HEK293 (cell line): ENCODE data around the gene ITGA7.

Experiments
- BCL11B ChIP-seq: fragments of 450-650 bp; formaldehyde crosslinking; IDR thresholded peaks from 2 replicates; pipeline ENCODE4 v1.5.1; 2016; ENCODE audit warnings: low read depth, missing biosample characterization, missing genetic modification characterization
- HOXC10 ChIP-seq: sonication (generic); formaldehyde crosslinking; IDR thresholded peaks from 2 replicates; pipeline ENCODE4 v1.8.1; 2023; ENCODE audit warnings: mild to moderate bottlenecking, missing genetic modification reagents
- PRDM1 ChIP-seq: fragments of 450-650 bp; formaldehyde crosslinking; IDR thresholded peaks from 2 replicates; pipeline ENCODE4; 2016; ENCODE audit warnings: missing biosample characterization, missing genetic modification characterization
- PRDM10 ChIP-seq: fragments of 450-650 bp; formaldehyde crosslinking; IDR thresholded peaks from 2 replicates; pipeline ENCODE4 v1.5.1; 2016; ENCODE audit warnings: missing biosample characterization, missing genetic modification characterization
- PRDM2 ChIP-seq: fragments of 450-650 bp; formaldehyde crosslinking; IDR thresholded peaks from 2 replicates; pipeline ENCODE4 v1.5.1; 2016; ENCODE audit warnings: missing biosample characterization, missing genetic modification characterization, borderline replicate concordance
- ZBTB11 ChIP-seq: fragments of 450-650 bp; formaldehyde crosslinking; conservative IDR thresholded peaks from 2 replicates; pipeline ENCODE4 v1.5.1; 2016; ENCODE audit warnings: low read depth, missing biosample characterization, missing genetic modification characterization
- ZBTB17 ChIP-seq: fragments of 450-650 bp; formaldehyde crosslinking; IDR thresholded peaks from 2 replicates; pipeline ENCODE4 v1.5.1; 2016; ENCODE audit warnings: missing biosample characterization, missing genetic modification characterization
- ZBTB8A ChIP-seq: fragments of 450-650 bp; formaldehyde crosslinking; IDR thresholded peaks from 2 replicates; pipeline ENCODE4 v1.5.1; 2016; ENCODE audit warnings: missing biosample characterization, missing genetic modification characterization
- ZFP69B ChIP-seq: fragments of 450-650 bp; formaldehyde crosslinking; IDR thresholded peaks from 2 replicates; pipeline ENCODE4 v1.5.1; 2016; ENCODE audit warnings: missing biosample characterization, missing genetic modification characterization
- ZNF18 ChIP-seq: fragments of 450-650 bp; formaldehyde crosslinking; IDR thresholded peaks from 2 replicates; pipeline ENCODE4 v1.5.1; 2016; ENCODE audit warnings: missing biosample characterization, missing genetic modification characterization
- ZNF19 ChIP-seq: fragments of 450-650 bp; formaldehyde crosslinking; IDR thresholded peaks from 2 replicates; pipeline ENCODE4; 2016; ENCODE audit warnings: missing biosample characterization, missing genetic modification characterization, low read depth
- ZNF24 ChIP-seq: fragments of 450-650 bp; formaldehyde crosslinking; IDR thresholded peaks from 2 replicates; pipeline ENCODE4 v1.5.1; 2016; ENCODE audit warnings: missing biosample characterization, missing genetic modification characterization
- ZNF280D ChIP-seq: fragments of 450-650 bp; formaldehyde crosslinking; IDR thresholded peaks from 2 replicates; pipeline ENCODE4 v1.5.1; 2016; ENCODE audit warnings: missing biosample characterization, missing genetic modification characterization
- ZNF354C ChIP-seq: fragments of 450-650 bp; formaldehyde crosslinking; IDR thresholded peaks from 2 replicates; pipeline ENCODE4 v1.5.1; 2016; ENCODE audit warnings: missing biosample characterization, missing genetic modification characterization, low read depth, borderline replicate concordance
- ZNF501 ChIP-seq: fragments of 450-650 bp; formaldehyde crosslinking; IDR thresholded peaks from 2 replicates; pipeline ENCODE4 v1.5.1; 2016; ENCODE audit warnings: missing biosample characterization, missing genetic modification characterization
- ZNF529 ChIP-seq: fragments of 450-650 bp; formaldehyde crosslinking; IDR thresholded peaks from 2 replicates; pipeline ENCODE4 v1.5.1; 2017; ENCODE audit warnings: missing genetic modification characterization, missing biosample characterization; ENCODE audit not compliant: insufficient replicate concordance
- ZNF629 ChIP-seq: fragments of 450-650 bp; formaldehyde crosslinking; IDR thresholded peaks from 2 replicates; pipeline ENCODE4 v1.5.1; 2017; ENCODE audit warnings: missing biosample characterization, missing genetic modification characterization
- ZNF670 ChIP-seq: fragments of 450-650 bp; formaldehyde crosslinking; IDR thresholded peaks from 2 replicates; pipeline ENCODE4 v1.5.1; 2016; ENCODE audit warnings: missing biosample characterization, missing genetic modification characterization, low read depth
- ZNF701 ChIP-seq: fragments of 450-650 bp; formaldehyde crosslinking; IDR thresholded peaks from 2 replicates; pipeline ENCODE4 v1.5.1; 2016; ENCODE audit warnings: missing biosample characterization, missing genetic modification characterization
- ZNF837 ChIP-seq: fragments of 450-650 bp; formaldehyde crosslinking; IDR thresholded peaks from 2 replicates; pipeline ENCODE4 v1.5.1; 2016; ENCODE audit warnings: missing biosample characterization, missing genetic modification characterization

ITGA7 gene

GRCh38 chr12:55715833-55716581 lies 8.3 kb upstream of the ITGA7 start, which contains the start of gene BLOC1S1 (continued):
- TF ChIP-seq ZNF501, result peak; percentile 97
- no peak for TF ChIP-seq PRDM2 (tag by site-specific recombination)
- TF ChIP-seq ZNF280D (tag by site-specific recombination), result no peak
- TF ChIP-seq ZNF18 (tag by site-specific recombination), result no peak; the same call in 1 of the 2 replicates
- TF ChIP-seq ZBTB8A (tag by site-specific recombination), result peak; percentile 67
- no peak for TF ChIP-seq ZNF19 (tag by site-specific recombination)
- no peak for TF ChIP-seq ZNF837 (tag by site-specific recombination)
- TF ChIP-seq ZNF354C (tag by site-specific recombination), result no peak
- no peak for TF ChIP-seq HOXC10
- TF ChIP-seq ZNF24, result peak; percentile 99
- no peak for TF ChIP-seq ZNF529 (tag by site-specific recombination)
- TF ChIP-seq ZBTB11 (tag by site-specific recombination), result peak; percentile 75
- TF ChIP-seq ZFP69B, result peak; percentile 72
- no peak for TF ChIP-seq BCL11B (tag by site-specific recombination)
- no peak for TF ChIP-seq PRDM10 (tag by site-specific recombination)
- TF ChIP-seq PRDM1 (tag by site-specific recombination), result peak; percentile 8; the same call in 1 of the 2 replicates
- no peak for TF ChIP-seq ZNF670 (tag by site-specific recombination)
- peak; percentile 85 for TF ChIP-seq ZNF629 (tag by site-specific recombination)
- TF ChIP-seq ZNF701 (tag by site-specific recombination), result 0 out of 2 replicates have a peak, but pooled peaks have one; percentile 59
- peak; percentile 92 for TF ChIP-seq ZBTB17 (tag by site-specific recombination)
